Ovary (tissue), 9 donors: ENCODE measurements around the gene STAT4. TPM values are rescaled to one million over a fixed set of nuclear protein-coding genes. Genes with fewer than 3 reads are reported as not detected.

ENCODE experiments used
- DNase-seq, 5 donors: peaks; one replicate each; pipeline ENCODE4 v3.0.0-alpha.2; 2019 to 2020
- H3K27ac ChIP-seq, 2 donors: fragments of 200-600 bp; one replicate each; pipeline versions ENCODE4 v1.5.1 to v1.8.0; 2019 to 2022
- H3K27me3 ChIP-seq: fragments of 200-600 bp; one replicate; pipeline ENCODE4 v1.8.0; 2022
- H3K36me3 ChIP-seq: fragments of 200-600 bp; sonication (generic); one replicate; pipeline ENCODE4 v1.5.1; 2019
- H3K4me1 ChIP-seq: one replicate; pipeline ENCODE4 v1.8.1; 2013; ENCODE audit warnings: mild to moderate bottlenecking, moderate library complexity; ENCODE audit not compliant: insufficient read depth
- H3K4me3 ChIP-seq: fragments of 200-600 bp; sonication (generic); one replicate; pipeline ENCODE4 v1.5.1; 2017
- H3K9me3 ChIP-seq, 2 donors: fragments of 200-600 bp in 1 of 2; sonication (generic) in 1 of 2; one replicate each; pipeline versions ENCODE4 v1.5.1 to v1.8.1; 2013 to 2019; ENCODE audit warnings: mild to moderate bottlenecking in 1 of 2, moderate library complexity in 1 of 2
- EP300 ChIP-seq: sonication (generic); formaldehyde crosslinking; IDR thresholded peaks from one replicate; pipeline ENCODE4 v1.6.1; 2017; ENCODE audit warnings: antibody characterized with exemption
- POLR2A ChIP-seq: fragments of 450-650 bp; IDR thresholded peaks from one replicate; pipeline ENCODE4 v1.6.1; 2017; ENCODE audit warnings: antibody characterized with exemption, mild to moderate bottlenecking, moderate library complexity
- WGBS, 3 donors: extraction: QIAGEN DNeasy Blood & Tissue Kit in 1 of 3; methylation state at CpG; one replicate each; pipeline versions ENCODE4 v1.1.5 to v1.1.7; 2013 to 2017; 5-methylcytosine and 5-hydroxymethylcytosine counted together
- intact Hi-C, 4 donors: fragments of 100-400 bp; cut with DNase I; formaldehyde crosslinking; loops; one replicate each; pipeline versions ENCODE4 v1.11.0 to v1.15.1; 2022 to 2023
- polyA plus RNA-seq, 2 donors: library from polyadenylated mRNA; stranded (reverse); fragments of 200-250 nt in 1 of 2; fragments of 350-450 nt in 1 of 2; fragmentation: Illumina TruSeq in 1 of 2; extraction: RNeasy Lipid Tissue Mini Kit (QIAGEN cat#74804) in 1 of 2; gene quantifications; one replicate each; pipeline ENCODE4 v1.2.3, GENCODE V29; 2013 to 2014
- total RNA-seq, 7 donors: library from RNA; depleted of rRNA in 2 of 7; stranded (reverse); fragments of >200 nt in 2 of 7; fragmentation: NEBNext Ultra II Directional in 3 of 7; extraction: Animal tissue kit (Norgen Biotek cat#: 25700) in 3 of 7; gene quantifications; one replicate each; pipeline versions ENCODE4 v1.1.0 to v1.2.4, GENCODE V29; 2016 to 2023
- TF ChIP-seq, protein P1 (sequence below), 3 donors: fragments of 450-650 bp in 2 of 3; fragments of 200-600 bp in 1 of 3; IDR thresholded peaks; one replicate each; pipeline versions ENCODE4 v1.5.1 to v1.8.0; 2016 to 2022; ENCODE audit warnings: antibody characterized with exemption in 3 of 3, mild to moderate bottlenecking in 1 of 3
- donor health status: DM: no; HTN: no; CAD: no; lungs with moderate emphysema.
- donor health status: DM: no; HTN: no; CAD: no.
- donor health status: Bipolar disorder and iron deficiency.
- donor health status: DM: yes; HTN: yes; CAD: no.
- donor health status: DM: no; HTN: no; CAD: no.
- donor health status: DM: yes; HTN: yes; CAD: no.

STAT4 gene
- total and polyA plus RNA-seq, 9 donors: 0.52 to 3.6 (median 1.5) TPM

- Histone ChIP-seq H3K9me3 (no peaks in the 10 kb centered on the region), H3K27ac (no peak overlapping the region), H3K36me3 (no peaks in the 10 kb centered on the region), H3K4me3 (no peak overlapping the region), H3K27me3 (no peaks in the 10 kb centered on the region), H3K4me1 (no peaks in the 10 kb centered on the region)
- intact Hi-C loops: no loop called here
- TF ChIP-seq POLR2A: no peak
- TF ChIP-seq EP300: no peak
- TF ChIP-seq, protein P1, sequence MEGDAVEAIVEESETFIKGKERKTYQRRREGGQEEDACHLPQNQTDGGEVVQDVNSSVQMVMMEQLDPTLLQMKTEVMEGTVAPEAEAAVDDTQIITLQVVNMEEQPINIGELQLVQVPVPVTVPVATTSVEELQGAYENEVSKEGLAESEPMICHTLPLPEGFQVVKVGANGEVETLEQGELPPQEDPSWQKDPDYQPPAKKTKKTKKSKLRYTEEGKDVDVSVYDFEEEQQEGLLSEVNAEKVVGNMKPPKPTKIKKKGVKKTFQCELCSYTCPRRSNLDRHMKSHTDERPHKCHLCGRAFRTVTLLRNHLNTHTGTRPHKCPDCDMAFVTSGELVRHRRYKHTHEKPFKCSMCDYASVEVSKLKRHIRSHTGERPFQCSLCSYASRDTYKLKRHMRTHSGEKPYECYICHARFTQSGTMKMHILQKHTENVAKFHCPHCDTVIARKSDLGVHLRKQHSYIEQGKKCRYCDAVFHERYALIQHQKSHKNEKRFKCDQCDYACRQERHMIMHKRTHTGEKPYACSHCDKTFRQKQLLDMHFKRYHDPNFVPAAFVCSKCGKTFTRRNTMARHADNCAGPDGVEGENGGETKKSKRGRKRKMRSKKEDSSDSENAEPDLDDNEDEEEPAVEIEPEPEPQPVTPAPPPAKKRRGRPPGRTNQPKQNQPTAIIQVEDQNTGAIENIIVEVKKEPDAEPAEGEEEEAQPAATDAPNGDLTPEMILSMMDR (IDR thresholded peaks at IDR 0.05): no peak
- no peak for DNase-seq
- WGBS, 3 donors: 74 to 78% (median 78%) methylated on average over 2 of the region's 2 CpGs
These were observed 35.0 kb downstream of the STAT4 start for GRCh38 chr2:191115804-191116203.

DNA sequence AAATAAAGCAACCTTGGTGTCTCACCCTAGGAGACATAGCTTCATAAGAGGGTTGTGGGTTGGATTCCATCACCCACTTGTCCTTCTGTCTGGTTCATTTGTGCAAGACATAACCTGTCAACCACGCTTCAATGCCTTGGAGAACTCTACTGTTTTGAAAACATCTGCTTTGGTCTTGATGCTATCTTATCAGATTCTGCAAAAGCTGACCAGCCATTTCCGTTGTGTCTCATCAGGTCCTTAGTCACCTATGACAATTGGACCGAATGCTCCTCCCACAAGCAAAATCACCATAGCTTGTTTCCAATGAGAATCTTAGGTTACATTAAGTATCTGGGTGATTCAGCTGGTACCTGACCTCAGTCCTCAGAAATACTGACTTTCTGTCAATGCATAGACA lies 35.4 kb downstream of the STAT4 start:
- DNase-seq: no peak
- Histone ChIP-seq H3K27me3 (no peaks in the 10 kb centered on the region), H3K4me1 (no peaks in the 10 kb centered on the region), H3K9me3 (no peaks in the 10 kb centered on the region), H3K27ac (no peak overlapping the region), H3K36me3 (no peaks in the 10 kb centered on the region), H3K4me3 (no peak overlapping the region)
- TF ChIP-seq, protein P1 (IDR thresholded peaks at IDR 0.05): no peak
- TF ChIP-seq EP300: no peak
- TF ChIP-seq POLR2A: no peak
- intact Hi-C loops: no loop called here
- WGBS, 3 donors: 93 to 98% (median 95%) methylated on average over 3 of the region's 3 CpGs

GRCh38 chr2:191114403-191114886 lies 36.3 kb downstream of the STAT4 start:
- Histone ChIP-seq H3K36me3 (no peaks in the 10 kb centered on the region), H3K4me3 (no peak overlapping the region), H3K9me3 (no peaks in the 10 kb centered on the region), H3K4me1 (no peaks in the 10 kb centered on the region), H3K27me3 (no peaks in the 10 kb centered on the region), H3K27ac (no peak overlapping the region)
- no peak for TF ChIP-seq POLR2A
- TF ChIP-seq, protein P1 (IDR thresholded peaks at IDR 0.05): no peak
- no peak for TF ChIP-seq EP300
- 25 to 32% (median 28%) methylated on average over 6 of the region's 6 CpGs for WGBS, 3 donors
- no peak for DNase-seq
- intact Hi-C loops: no loop called here

- Histone ChIP-seq H3K36me3 (no peaks in the 10 kb centered on the region), H3K4me1 (no peaks in the 10 kb centered on the region), H3K27me3 (no peaks in the 10 kb centered on the region), H3K27ac (no peak overlapping the region), H3K4me3 (no peak overlapping the region), H3K9me3 (no peaks in the 10 kb centered on the region)
- TF ChIP-seq EP300: no peak
- TF ChIP-seq POLR2A: no peak
- TF ChIP-seq, protein P1 (IDR thresholded peaks at IDR 0.05): no peak
- 84 to 97% (median 96%) methylated on average over 1 of the region's 1 CpG for WGBS, 3 donors
- no peak for DNase-seq
- intact Hi-C loops: no loop called here
These were observed 37.0 kb downstream of the STAT4 start for GRCh38 chr2:191113761-191114160.
